HG03108 (cell line): ENCODE data around the gene JAK2.
"Not testable (repeated sequence)": the region's sequence is repeated elsewhere in the genome, so short reads cannot be mapped to it uniquely, and the experiment has no call there.

Source experiments
- ATAC-seq: cut with Tn5 transposase; IDR thresholded peaks from one replicate; pipeline ENCODE4 v1.9.1; 2021; ENCODE audit warnings: moderate library complexity; ENCODE audit not compliant: unreplicated experiment

The JAK2 gene

DNA sequence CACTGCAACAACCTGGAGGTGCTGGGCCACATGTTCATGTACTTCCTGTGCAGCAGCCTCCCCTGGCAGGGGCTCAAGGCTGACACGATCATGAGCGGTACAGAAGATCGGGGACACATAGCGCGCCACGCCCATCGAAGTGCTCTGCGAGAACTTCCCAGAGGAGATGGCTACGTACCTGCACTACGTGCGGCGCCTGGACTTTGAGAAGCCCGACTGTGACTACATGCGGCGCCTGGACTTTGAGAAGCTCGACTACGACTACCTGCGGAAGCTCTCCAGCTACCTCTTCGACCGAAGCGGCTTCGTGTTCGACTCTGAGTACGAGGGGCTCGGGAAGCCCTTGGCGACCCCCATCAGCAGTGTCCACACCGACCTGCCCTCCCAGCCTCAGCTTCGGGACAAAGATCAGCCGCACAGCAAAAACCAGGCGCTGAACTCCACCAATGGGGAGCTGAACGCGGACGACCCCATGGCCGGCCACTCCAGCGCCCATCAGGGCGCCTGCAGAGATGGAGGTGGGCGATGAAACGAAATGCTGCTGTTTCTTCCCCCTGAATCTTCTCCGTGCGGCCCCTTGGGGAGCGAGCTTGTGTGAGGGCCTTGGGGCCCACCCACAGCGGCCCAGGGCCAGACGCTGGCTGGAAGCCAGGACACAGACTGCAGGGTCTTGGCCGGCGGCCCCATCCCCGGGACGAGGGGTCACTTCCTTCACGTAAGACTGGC lies 56.5 kb downstream of the JAK2 start:
- no peak for ATAC-seq

DNA sequence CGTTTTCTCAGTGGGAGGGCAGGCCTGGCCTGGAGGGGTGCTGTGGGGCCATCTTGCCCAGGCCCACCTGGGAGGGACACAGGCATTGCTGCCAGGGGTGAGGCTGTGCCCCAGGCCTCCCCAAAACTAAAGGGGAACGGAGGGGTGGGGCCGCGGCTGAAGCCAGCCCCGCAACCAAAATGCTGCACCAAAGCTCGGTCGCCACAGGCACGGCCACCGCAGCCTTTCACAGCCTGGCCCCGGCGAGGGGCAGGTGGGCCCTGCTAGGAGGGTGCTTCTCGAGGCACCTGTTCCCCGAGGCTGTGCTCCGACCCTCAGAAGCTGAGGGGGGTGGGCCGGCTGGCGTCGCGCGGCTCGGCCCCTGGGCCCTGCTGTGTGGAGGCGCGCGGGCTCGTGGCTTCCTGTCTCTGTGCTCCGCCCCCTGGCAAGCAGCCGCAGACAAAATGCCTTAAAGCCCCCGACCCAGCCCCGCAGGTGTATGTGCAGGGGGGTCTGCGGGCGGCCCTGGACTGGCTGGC lies 57.6 kb downstream of the JAK2 start:
- ATAC-seq: no peak

DNA sequence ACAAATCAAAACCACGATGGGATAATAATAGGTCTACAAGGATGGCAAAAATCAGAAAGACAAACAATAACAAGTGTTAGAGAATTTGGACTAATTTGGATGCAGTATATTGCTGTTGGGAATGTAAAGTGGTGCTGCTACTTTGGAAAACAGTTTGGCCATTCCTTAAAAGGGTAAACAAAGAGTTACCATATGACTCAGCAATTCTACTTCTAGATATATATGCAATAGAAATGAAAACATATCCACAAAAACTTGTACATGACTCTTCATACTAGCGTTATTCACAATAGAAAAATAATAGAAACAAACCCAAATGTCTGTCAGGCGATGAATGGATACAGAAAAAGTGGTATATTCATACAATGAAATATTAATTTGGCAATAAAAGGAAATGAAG lies 58.3 kb downstream of the JAK2 start:
- ATAC-seq: no peak

DNA sequence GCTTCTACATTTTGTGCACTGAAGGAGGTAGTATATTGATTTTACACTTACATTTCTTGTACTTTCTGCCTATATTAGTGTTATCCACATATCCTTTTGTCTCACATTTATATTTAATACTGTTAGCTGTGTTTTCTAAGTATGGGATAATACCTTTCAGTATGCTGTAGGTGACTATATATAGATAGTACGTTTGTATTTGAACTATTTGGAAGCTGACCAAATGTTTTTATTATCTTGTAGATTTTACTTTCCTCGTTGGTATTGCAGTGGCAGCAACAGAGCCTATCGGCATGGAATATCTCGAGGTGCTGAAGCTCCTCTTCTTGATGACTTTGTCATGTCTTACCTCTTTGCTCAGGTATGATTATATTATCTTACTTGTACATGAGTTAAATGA lies 59.1 kb downstream of the JAK2 start:
- ATAC-seq: no peak

DNA sequence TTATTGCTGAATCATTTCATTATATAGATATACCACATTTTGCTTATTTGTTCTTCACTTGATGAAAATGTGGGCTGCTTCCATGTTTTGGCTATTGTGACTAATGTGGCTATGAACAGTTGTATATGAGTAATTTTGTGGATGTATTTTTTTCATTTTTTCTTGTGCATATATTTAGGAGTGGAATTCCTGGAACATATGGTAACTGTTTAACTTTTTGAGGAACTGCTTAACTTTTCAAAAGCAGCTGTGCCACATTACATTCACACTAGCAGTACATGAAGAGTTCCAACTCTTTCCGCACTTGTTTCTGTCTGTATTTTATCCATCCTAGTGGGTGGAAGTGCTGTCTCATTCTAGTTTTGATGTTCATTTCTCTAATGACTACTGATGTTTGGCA lies 67.8 kb downstream of the JAK2 start:
- no peak for ATAC-seq

DNA sequence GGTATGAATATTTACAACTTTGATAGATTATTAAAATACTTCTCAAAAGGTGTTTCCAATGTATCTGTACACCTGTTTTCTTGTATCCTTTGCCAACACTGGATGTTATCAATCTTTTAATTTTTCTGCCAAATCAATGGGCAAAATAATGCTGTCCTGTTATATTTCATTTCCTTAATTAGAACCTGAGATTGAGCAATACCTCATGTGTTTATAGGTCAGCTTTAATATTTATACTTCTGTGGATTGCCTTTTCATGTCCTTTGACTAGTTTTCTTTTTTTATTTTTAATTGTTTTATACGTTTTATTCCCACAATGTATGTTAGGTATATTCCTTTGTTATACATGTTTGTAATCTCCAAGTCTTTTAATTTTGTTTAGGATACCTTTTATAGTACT lies 77.6 kb downstream of the JAK2 start:
- ATAC-seq: no peak

DNA sequence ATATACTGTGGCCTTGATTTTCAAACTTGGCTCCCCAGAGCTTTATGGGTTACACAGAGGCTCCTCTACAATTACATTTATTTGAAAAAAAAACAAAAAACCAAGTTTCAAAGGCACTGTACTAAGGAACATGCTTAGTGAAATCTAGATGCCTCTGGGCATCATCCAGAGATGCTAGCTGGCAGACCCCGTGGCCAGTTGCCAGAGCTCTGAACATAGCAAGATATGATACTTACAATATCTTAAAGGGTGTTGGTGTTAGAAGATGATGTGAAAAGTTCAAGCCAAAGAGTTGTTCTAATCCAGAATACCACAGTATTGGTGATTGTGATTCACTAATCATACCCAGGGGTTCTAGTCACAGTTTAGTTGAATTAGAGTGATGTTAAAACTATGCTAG lies 87.8 kb downstream of the JAK2 start:
- ATAC-seq: no peak

DNA sequence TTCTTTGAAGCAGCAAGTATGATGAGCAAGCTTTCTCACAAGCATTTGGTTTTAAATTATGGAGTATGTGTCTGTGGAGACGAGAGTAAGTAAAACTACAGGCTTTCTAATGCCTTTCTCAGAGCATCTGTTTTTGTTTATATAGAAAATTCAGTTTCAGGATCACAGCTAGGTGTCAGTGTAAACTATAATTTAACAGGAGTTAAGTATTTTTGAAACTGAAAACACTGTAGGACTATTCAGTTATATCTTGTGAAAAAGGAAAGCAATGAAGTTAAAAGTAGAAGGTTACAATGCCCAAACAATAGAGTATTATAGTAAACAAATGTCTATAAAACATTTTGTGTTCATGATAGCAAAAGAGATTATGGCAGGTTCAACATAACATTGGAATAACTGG lies 88.6 kb downstream of the JAK2 start:
- ATAC-seq: no peak

DNA sequence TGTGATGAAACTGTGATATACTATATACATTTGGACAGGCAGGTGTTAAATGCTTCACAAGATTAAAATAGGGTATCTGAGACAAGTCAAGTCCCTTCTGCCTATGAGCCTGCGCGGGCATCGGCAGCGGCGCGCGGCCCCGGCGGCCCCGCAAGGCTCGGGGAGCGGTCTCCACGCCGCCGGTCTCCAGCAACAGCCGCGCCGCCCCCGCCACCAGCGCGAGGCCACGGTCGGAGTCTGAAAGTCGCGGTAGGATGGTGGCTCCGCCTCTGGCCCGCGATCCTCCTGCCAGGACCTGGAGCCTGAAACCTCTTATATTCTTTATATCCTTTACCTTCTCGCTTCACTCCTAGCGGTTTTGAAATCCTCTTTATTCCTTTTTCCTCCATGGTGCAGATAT lies 100.9 kb downstream of the JAK2 start:
- ATAC-seq: no peak

DNA sequence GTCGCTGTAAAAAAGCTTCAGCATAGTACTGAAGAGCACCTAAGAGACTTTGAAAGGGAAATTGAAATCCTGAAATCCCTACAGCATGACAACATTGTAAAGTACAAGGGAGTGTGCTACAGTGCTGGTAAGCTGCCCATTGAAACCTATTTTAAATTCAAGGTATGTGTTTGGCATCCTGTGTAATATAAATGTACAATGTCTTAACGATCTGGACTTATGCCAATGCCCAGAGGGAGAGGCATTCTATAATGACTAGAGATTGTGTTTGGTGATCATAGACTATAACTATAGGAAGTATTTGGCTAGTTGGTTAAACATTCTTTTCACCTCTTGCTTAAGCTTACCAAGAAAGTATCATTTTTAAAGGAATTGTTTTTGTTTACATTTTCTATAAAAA lies 104.7 kb downstream of the JAK2 start:
- no peak for ATAC-seq

DNA sequence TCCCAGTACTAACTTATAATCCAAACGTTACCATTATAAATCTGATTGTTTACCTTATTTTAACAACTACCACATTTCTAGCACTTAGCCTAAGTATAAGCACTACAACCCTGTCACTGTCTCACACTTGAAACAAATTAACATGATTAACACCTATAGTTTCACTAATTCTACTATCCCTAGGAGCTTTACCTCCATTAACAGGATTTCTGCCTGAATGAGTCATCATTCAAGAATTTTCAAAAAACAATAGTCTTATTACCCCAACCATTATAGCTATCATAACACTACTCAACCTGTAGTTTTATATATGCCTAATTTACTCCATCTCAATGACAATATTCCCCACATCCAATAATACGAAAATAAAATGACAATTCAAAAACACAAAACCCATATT lies 110.7 kb downstream of the JAK2 start:
- no peak for ATAC-seq

DNA sequence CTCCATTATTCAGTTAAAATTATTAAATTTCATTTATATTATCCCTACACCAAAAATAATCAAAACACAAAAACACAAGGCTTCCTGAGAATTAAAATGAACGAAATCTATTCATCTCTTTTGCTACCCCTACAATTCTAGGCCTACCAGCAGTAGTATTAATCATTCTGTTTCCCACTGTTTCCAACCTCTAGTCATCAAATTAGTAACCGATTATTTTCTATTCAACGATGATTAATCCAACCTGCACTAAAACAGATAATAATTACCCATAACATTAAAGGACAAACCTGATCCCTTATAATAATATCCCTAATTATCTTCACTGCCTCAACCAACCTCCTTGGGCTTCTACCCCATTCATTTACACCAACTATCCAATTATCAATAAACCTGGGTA lies 114.4 kb downstream of the JAK2 start:
- ATAC-seq: no peak

DNA sequence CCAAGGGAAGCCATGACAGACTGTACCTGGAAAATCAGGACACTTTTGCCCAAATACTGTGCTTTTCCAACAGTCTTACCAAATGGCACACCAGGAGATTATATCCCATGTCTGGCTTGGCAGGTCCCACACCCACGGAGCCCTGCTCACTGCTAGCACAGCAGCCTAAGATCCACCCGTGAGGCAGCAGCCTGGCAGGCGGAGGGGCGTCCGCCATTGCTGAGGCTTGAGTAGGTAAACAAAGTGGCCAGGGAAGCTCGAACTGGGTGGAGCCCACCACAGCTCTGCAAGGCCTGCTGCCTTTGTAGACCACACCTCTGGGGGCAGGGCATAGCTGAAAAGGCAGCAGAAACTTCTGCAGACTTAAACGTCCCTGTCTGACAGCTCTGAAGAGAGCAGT lies 116.1 kb downstream of the JAK2 start:
- ATAC-seq: not testable (repeated sequence)

DNA sequence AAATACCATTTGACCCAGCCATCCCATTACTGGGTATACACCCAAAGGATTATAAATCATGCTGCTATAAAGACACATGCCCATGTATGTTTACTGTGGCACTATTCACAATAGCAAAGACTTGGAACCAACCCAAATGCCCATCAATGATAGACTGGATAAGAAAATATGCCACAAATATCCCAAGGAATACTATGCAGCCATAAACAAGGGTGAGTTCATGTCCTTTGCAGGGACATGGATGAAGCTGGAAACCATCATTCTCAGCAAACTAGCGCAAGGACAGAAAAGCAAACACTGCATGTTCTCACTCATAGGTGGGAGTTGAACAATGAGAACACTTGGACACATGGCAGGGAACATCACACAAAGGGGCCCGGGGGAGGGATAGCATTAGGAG lies 121.4 kb downstream of the JAK2 start:
- ATAC-seq: not testable (repeated sequence)

DNA sequence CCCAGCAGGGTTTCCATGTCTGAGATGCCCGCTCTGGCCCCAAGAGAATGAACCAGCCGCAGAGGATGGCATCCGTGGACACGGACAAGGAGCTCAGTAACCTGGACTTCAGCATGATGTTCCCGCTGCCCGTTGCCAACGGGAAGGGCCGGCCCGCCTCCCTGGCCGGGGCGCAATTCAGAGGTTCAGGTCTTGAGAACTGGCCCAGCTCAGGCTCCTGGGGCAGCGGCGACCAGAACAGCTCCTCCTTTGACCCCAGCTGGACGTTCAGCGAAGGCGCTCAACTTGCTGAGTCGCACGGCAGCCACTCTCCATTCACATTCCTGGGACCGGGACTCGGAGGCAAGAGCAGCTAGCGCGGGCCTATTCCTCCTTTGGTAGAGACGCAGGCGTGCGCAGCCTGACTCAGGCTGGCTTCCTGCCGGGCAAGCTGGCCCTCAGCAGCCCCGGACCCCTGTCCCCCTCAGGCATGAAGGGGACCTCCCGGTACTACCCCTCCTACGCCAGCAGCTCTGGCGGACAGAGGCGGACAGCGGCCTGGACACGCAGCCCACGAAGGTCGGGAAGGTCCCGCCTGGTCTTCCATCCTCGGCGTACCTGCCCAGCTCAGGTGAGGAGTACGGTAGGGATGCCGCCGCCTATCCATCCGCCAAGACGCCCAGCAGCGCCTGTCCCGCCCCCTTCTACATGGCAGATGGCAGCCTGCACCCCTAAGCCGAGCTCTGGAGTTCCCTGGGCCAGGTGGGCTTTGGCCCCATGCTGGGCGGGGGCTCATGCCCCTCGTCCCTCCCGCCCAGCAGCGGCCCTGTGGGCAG lies 126.0 kb downstream of the JAK2 start:
- ATAC-seq: no peak

DNA sequence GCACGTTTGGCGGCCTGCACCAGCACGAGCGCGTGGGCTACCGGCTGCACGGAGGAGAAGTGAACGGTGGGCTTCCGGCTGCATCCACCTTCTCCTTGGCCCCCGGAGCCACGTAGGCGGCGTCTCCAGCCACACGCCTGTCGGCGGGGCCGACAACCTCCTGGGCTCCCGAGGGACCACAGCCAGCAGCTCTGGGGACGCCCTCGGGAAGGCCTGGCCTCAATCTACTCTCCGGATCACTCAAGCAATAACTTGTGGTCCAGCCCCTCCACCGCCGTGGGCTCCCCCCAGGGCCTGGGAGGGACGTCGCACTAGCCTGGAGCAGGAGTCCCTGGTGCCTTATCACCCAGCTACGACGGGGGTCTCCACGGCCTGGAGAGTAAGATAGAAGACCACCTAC lies 126.6 kb downstream of the JAK2 start:
- no peak for ATAC-seq

DNA sequence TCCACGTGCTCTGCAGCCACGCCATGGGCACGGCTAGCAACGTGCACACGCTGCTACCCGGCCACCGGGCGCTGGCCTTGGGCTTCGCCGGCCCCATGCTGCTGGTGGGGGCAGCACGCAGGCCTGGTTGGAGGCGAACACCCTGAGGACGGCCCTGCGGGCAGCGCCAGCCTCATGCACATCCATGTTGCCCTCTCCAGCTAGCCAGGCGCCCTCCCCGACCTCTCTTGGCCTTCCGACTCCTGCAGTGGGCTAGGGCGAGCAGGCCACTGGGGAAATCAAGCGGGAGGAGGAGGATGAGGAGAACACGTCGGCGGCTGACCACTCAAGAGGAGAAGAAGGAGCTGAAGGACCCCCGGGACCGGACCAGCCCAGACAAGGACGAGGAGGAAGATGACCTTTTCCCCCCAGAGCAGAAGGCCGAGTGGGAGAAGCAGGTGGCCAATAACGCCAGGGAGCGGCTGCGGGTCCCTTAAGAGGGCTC lies 127.1 kb downstream of the JAK2 start:
- ATAC-seq: no peak

DNA sequence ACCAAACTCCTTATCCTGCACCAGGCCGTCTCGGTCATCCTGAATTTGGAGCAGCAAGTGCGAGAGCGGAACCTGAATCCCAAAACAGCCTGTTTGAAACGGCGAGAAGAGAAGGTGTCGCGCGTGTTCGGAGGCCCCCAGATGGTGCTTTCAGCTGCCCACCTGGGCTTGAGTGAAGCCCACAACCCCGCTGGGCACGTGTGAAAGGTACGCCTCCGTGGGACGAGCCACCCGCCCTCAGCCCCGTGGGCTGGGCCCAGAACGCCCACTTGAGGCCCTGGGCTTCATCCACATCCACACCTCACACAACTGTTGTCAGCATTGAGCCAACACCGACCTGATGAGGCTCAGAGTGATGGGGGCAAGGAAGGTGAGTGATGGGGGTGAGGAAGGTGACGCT lies 127.6 kb downstream of the JAK2 start:
- ATAC-seq: no peak

DNA sequence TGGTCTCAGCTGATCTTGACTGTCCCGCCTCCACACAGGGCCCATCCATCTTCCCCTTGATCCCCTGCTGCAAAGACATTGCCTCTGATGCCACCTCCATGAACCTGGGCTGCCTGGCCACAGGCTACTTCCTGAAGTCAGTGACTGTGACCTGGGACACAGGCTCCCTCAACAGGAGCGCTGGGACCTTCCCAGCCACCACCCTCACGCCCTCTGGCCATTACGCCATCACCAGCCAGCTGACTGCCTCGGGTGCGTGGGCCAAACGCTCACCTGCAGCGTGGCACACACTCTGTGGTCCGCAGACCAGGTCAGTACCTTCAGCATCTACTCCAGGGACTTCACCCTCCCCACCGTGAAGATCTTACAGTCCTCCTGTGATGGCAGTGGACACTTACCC lies 128.5 kb downstream of the JAK2 start:
- no peak for ATAC-seq

DNA sequence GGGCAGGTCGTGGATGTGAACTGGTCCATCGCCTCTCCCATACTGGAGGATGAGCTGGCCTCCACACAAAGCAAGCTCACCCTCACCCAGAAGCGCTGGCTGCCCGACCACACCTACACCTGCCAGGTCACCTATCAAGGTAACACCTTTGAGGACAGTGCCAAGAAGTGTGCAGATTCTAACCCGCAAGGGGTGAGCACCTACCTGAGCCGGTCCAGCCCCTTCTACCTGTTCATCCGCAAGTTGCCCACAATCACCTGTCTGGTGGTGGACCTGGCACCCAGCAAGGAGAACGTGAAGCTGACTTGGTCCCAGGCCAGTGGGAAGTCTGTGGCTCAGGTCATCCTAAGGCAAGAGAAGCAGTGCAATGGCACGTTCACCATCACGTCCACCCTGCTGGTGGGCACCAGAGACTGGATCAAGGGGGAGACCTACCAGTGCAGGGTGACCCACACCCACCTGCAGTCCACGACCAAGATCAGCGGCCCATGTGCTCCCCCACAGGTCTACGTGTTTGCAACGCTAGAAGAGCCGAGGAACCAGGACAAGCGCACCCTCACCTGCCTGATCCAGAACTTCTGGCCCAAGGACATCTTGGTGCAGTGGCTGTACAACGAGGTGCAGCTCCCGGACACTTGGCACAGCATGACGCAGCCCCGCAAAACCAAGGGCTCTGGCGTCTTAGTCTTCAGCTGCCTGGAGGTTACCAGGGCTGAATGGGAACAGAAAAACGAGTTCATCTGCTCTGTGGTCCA lies 129.1 kb downstream of the JAK2 start:
- no peak for ATAC-seq

DNA sequence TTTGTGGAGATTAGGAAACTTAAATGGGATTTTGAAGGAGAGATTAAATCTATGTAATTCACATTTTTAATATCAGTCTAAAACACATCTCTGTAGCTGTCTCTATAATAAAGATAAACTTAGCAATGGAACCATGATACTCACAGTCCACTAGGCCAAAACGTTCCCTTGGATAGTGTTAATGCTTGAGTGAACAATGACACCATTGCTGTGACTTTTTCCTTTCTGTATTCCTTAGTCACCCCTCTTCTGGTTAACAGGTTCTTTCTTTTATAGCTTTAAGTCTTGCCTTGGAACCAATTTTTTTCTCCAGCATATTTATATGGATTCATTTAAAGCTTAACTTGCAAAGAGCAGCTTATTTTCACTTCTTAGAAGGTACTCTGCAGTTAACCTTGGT lies 137.0 kb downstream of the JAK2 start:
- no peak for ATAC-seq

DNA sequence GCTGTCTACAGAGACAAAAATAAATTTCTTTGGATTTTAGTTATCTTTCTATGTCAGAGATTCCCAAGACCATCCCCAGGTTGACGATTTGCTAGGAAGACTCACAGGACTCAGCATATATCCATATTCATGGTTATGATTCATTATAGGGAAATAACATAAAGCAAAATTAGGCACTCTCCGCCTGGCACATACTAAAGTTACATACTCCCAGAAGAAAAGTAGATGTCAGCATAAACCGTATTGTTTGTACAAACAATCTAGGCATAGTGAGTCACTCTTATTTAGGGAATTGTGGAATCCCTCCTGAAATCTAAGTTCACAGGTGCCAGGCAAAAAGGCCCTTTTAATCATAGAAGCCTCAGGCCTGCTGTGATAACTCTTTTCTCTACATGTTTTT lies 137.4 kb downstream of the JAK2 start:
- no peak for ATAC-seq
